Measurements from ENCODE around the gene CS. TPM values are rescaled to one million over a fixed set of nuclear protein-coding genes. Genes with fewer than 3 reads are reported as not detected.
"Not testable (repeated sequence)": the region's sequence is repeated elsewhere in the genome, so short reads cannot be mapped to it uniquely, and the experiment has no call there.

Gene CS
- total RNA-seq, 6 experiments from 2014 or later = 196 to 247 (median 232) TPM

DNA sequence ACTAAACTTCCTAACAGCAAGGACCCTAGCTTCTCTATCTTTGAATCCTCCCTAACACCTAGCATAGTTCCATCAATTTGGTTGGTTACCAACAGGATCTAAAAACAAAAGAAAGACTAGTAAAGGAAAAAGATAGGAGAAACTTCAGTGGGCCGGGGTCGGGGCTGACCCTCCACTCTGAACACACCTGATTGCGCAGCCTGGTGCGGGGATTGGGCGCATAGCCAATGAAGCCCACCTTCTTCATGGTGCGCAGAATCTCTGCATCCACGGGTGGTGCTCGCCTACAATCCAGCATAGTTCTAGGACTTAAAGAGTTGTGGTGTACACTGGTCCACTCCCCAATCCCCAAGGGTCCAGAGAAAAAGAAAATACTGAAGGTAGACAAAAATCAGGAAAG, 26.0 kb upstream of the CS start:
- TF ChIP-seq, protein P1, sequence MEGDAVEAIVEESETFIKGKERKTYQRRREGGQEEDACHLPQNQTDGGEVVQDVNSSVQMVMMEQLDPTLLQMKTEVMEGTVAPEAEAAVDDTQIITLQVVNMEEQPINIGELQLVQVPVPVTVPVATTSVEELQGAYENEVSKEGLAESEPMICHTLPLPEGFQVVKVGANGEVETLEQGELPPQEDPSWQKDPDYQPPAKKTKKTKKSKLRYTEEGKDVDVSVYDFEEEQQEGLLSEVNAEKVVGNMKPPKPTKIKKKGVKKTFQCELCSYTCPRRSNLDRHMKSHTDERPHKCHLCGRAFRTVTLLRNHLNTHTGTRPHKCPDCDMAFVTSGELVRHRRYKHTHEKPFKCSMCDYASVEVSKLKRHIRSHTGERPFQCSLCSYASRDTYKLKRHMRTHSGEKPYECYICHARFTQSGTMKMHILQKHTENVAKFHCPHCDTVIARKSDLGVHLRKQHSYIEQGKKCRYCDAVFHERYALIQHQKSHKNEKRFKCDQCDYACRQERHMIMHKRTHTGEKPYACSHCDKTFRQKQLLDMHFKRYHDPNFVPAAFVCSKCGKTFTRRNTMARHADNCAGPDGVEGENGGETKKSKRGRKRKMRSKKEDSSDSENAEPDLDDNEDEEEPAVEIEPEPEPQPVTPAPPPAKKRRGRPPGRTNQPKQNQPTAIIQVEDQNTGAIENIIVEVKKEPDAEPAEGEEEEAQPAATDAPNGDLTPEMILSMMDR (IDR thresholded peaks at IDR 0.05) = no peak
- no peaks in the 10 kb centered on the region for H3K27me3 Mint-ChIP-seq (ENCODE audit: insufficient read depth)
- no peaks in the 10 kb centered on the region for H3K9me3 Mint-ChIP-seq
- H3K36me3 Mint-ChIP-seq (ENCODE audit: low read depth) = peaks cover 6% of the 10 kb centered on the region; the same call in 1 of the 2 replicates
- DNase-seq = no peak
- H3K4me1 Mint-ChIP-seq (ENCODE audit: low read depth) = peaks cover under 1% of the 10 kb centered on the region; the same call in 1 of the 2 replicates
- no peak overlapping the region for H3K27ac Mint-ChIP-seq
- no peak overlapping the region for H3K4me3 Mint-ChIP-seq

DNA sequence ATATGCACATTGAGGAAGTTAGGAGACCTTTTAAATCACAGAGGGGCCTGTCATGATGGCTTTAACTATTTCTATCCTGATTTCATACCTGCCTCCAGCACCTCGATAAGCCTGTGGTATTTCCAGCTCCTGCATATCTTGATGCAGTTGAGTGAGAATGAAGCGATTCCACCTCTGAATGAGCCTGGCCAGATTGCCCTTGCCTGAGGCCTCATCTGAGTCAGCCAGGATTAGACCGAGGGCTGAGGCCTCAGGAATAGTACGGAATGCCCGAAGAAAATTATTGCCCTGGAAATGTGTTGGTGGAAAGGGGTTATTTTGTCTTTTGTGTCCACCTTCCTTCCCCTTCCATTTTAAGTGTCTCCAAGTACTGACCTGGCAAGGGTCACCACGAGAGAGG, 24.1 kb upstream of the CS start:
- Mint-ChIP-seq H3K4me3 (no peak overlapping the region), H3K27me3 (ENCODE audit: insufficient read depth) (no peaks in the 10 kb centered on the region; the same call in 1 of the 2 replicates), H3K27ac (no peak overlapping the region), H3K36me3 (ENCODE audit: low read depth) (peaks cover 12% of the 10 kb centered on the region; the same call in 1 of the 2 replicates), H3K9me3 (no peaks in the 10 kb centered on the region), H3K4me1 (ENCODE audit: low read depth) (no peaks in the 10 kb centered on the region)
- TF ChIP-seq, protein P1 (IDR thresholded peaks at IDR 0.05) = no peak
- DNase-seq = no peak

DNA sequence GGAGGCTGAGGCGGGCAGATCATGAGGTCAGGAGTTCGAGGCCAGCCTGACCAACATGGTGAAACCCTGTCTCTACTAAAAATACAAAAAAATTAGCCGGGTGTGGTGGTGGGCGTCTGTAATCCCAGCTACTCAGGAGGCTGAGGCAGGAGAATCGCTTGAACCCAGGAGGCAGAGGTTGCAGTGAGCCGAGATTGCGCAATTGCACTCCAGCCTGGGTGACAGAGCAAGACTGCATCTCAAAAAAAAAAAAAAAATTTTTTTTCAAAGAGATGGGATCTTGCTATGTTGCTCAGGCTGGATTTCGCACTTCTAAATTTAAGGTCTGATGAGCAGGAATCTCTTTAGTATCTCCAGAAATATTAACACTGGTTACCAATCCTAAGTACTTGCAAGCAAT, 21.5 kb upstream of the CS start:
- not testable (repeated sequence) for H3K27me3 Mint-ChIP-seq (ENCODE audit: insufficient read depth); H3K9me3 Mint-ChIP-seq; H3K4me3 Mint-ChIP-seq; H3K4me1 Mint-ChIP-seq (ENCODE audit: low read depth); H3K27ac Mint-ChIP-seq; DNase-seq
- peaks cover 12% of the 10 kb centered on the region; the same call in 1 of the 2 replicates for H3K36me3 Mint-ChIP-seq (ENCODE audit: low read depth)

DNA sequence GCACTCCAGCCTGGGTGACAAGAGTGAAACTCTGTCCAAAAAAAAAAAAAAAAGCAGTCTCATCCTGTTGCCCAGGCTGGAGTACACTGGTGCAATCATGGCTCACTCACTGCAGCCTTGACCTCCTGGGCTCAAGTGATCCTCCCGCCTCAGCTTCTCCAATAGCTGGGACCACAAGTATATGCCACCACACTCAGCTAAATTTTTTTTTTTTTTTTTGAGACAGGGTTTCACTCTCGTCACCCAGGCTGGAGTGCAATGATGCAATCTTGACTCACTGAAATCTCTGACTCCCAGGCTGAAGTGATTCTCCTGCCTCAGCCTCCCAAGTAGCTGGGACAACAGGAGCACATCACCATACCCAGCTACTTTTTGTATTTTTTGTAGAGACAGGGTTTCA, 20.9 kb upstream of the CS start:
- H3K4me3 Mint-ChIP-seq = no peak overlapping the region
- DNase-seq = peak; percentile 24
- no peak overlapping the region for H3K27ac Mint-ChIP-seq
- no peaks in the 10 kb centered on the region; the same call in 1 of the 2 replicates for H3K27me3 Mint-ChIP-seq (ENCODE audit: insufficient read depth)
- H3K9me3 Mint-ChIP-seq = no peaks in the 10 kb centered on the region
- peaks cover 12% of the 10 kb centered on the region; the same call in 1 of the 2 replicates for H3K36me3 Mint-ChIP-seq (ENCODE audit: low read depth)
- TF ChIP-seq, protein P1 (IDR thresholded peaks at IDR 0.05) = no peak
- H3K4me1 Mint-ChIP-seq (ENCODE audit: low read depth) = no peaks in the 10 kb centered on the region

DNA sequence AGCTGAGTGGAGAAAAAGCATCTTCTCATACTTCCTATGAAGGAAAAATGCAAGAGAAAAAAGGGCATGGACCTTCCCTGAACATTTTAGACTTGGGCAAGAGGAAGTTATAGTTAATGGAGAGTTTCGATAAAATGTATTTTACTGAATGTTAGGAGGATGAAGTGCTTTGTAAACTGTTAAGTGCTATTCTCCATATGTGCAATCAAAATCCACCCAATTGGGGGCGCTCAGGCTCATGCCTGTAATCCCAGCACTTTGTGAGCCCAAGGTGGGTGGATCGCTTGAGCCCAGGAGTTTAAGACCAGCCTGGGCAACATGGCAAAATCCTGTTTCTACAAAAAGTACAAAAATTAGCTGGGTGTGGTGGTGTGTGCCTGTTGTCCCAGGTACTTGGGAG, 17.5 kb upstream of the CS start:
- TF ChIP-seq, protein P1 (IDR thresholded peaks at IDR 0.05) = peak; percentile 34
- no peaks in the 10 kb centered on the region for H3K9me3 Mint-ChIP-seq
- peaks cover 11% of the 10 kb centered on the region; the same call in 1 of the 2 replicates for H3K36me3 Mint-ChIP-seq (ENCODE audit: low read depth)
- H3K27me3 Mint-ChIP-seq (ENCODE audit: insufficient read depth) = no peaks in the 10 kb centered on the region; the same call in 1 of the 2 replicates
- H3K27ac Mint-ChIP-seq = no peak overlapping the region
- no peak for DNase-seq
- peaks cover 8% of the 10 kb centered on the region; the same call in 1 of the 2 replicates for H3K4me1 Mint-ChIP-seq (ENCODE audit: low read depth)
- H3K4me3 Mint-ChIP-seq = no peak overlapping the region

DNA sequence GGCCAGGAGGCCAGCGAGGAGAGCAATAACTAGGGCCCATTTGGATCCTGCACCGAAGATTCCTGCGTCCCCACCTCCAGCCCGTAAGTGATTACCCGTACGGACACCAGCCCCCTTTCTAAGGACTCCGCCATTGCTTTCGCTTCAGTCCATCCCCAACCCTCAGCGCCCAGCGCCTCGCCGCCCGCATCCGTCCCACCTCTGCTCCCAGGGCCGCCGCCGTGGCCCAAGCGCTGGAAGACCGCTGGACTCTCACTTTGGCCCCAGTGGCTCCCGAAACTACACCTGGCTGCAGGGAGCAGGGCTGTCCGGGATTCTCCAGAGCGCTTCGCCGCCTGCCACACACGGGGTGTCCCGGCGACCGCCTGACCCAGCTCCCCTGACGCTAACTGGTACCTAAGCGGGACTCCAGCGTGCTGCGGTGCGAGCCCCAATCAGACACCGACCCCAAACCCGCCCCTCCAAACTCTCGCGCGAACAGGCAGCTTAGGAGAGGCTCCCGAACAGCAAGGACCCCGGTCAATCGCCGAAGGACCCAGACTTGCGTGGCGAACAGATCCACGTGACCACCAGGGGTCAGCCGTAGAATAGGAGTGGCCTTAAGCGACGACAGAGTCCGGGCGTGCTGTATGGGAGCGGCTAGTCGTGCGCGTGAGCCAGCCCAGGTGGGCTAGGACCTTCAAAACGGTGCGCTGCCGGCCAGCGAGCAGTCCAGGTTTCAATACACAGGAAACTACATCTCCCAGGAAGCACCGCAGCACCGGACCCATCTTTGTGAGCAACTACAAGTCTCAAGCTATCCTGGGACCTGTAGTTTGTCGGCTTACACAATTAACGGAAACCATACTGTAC, 15.7 kb upstream of the CS start, which contains the start of gene CNPY2:
Gene CNPY2, minus strand, starts transcription at position 367 of the 852 bp plus-strand sequence. CDS start 771 bp downstream, outside the sequence.
- TF ChIP-seq, protein P1 (IDR thresholded peaks at IDR 0.05) = peak; percentile 68
- H3K27ac Mint-ChIP-seq = peak within 1 kb of the TSS; percentile 98
- peaks cover 8% of the 10 kb centered on the region; the same call in 1 of the 2 replicates for H3K4me1 Mint-ChIP-seq (ENCODE audit: low read depth)
- peak; percentile 98 for DNase-seq
- H3K4me3 Mint-ChIP-seq = peak within 1 kb of the TSS; percentile 99
- no peaks in the 10 kb centered on the region for H3K9me3 Mint-ChIP-seq
- H3K27me3 Mint-ChIP-seq (ENCODE audit: insufficient read depth) = no peaks in the 10 kb centered on the region; the same call in 1 of the 2 replicates
- H3K36me3 Mint-ChIP-seq (ENCODE audit: low read depth) = peaks cover 18% of the 10 kb centered on the region; the same call in 1 of the 2 replicates

Measured in HFFc6 (cell line).